Measurements from ENCODE around the gene DDX25.

The DDX25 gene

DNA sequence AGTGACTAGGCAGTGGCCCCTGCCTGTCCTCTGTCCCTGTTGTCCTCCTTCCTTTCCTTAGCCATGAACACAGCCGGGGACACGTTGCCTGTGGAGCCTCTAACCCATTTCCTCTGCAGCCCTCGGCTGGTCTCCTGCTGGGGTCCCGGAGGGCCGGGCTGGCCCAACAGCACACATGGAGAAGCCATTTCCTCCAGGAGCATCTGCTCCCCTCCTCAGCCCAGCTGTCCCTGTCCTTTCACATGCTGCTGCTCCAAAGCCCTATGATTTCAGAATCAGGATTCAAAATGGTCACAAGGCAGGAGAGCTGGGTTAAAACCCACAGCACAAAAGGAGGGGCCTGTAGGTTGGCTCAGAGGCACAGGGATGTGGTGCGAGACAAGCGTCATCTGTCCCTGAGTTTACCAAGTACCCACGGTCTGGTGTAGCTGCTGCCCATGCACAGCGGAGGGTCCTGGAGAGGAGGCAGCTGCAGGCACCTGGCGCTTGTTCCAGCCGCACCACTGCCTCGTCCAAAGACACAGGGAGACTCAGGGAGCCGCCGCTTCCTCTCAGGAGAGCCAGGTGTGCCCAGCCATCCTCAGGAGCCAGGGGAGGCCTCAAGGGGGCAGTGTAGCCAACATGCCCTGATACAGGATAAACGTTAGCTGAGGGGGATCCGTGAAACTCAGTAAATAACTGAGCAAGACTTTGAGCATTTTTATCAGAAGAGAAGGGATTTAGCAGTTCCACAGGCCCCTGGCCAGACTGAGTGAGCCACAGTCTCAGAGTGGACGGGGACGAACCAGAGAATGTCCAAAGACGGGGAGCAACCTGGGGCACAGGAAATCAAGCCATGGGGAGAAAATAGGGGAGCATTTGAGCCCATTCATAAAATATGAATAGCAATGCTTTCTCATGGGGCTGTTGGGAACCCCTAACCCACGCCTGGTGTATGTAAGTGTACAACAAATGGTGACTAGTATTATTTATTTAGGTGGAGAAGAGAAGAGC is 37.6 kb downstream of the DDX25 start:
- H3K4me1 ChIP-seq (ENCODE audit: control extremely low read depth in 1 of 4, control insufficient read depth in 4 of 4, insufficient read depth in 4 of 4, low read length in 3 of 4) = peaks cover 0 to 2% (median 0%) of the 10 kb centered on the region in 4 experiments
- no peak overlapping the region for H3K27ac ChIP-seq (ENCODE audit: insufficient read depth in 1 of 2, low read depth in 1 of 2, low read length in 2 of 2, poor library complexity in 1 of 2, severe bottlenecking in 2 of 2)
- POLR2A ChIA-PET = no interaction called here
- DNase-seq = peak; percentile 14 to 46 (median 27)
- WGBS (ENCODE audit: insufficient coverage) = 35% methylated on average over 19 of the region's 20 CpGs
- H3K4me3 ChIP-seq (ENCODE audit: control insufficient read depth in 1 of 7, extremely low read depth in 1 of 7, insufficient read depth in 4 of 7, low read depth in 2 of 7, low read length in 6 of 7) = no peak overlapping the region
- H3K27me3 ChIP-seq (replicated peaks in 2 of 5; ENCODE audit: control insufficient read depth in 4 of 5, insufficient read depth in 5 of 5, low read length in 4 of 5) = peaks cover 0 to 12% (median 3%) of the 10 kb centered on the region in 5 experiments
- H3K9me3 ChIP-seq (ENCODE audit: control extremely low read depth in 1 of 5, control insufficient read depth in 4 of 5, insufficient read depth in 2 of 5, low read depth in 1 of 5, low read length in 4 of 5) = no peaks in the 10 kb centered on the region
- no peaks in the 10 kb centered on the region for H3K36me3 ChIP-seq (ENCODE audit: control insufficient read depth in 4 of 4, insufficient read depth in 4 of 4, low read length in 3 of 4)
- CTCF ChIA-PET = interaction anchor here (0.6 to 3.9 kb wide), 8 partner anchors 9 to 256 kb away, joined by 3 to 28 read pairs (median 4); no protein-coding TSS in a partner anchor

DNA sequence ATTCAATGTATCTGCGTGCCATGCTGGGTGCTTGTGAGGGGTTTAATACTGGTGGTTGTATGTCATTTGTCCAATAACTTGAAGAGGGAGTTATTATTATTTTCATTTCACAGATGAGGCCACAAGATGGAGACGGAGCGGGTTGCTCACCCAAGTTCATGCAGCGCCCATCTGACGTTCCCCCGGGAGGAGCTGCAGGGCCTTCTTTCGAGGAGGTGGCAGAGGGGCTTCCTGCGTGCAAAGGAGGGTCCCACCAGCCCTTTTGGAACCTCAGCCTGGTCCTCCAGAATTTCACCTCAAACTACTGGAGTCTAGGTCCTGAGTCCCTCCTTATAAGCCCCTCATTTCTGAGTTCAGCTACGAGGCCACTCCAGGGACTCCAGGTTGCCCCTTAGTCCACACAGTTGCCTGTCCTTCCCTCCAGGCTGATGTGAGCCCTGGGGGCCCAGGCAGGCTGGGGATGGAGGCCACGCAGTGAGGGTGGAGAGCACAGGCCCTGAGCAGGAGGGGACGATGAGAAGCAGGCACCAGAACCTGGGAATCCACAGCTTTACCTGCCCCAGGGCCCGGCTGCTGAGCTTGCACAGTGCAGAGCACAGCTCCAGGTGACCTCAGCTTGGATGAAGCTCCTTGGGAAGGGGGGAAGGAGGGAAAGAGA is 38.6 kb downstream of the DDX25 start:
- no peak overlapping the region for H3K4me3 ChIP-seq (ENCODE audit: control insufficient read depth in 1 of 7, extremely low read depth in 1 of 7, insufficient read depth in 4 of 7, low read depth in 2 of 7, low read length in 6 of 7)
- H3K36me3 ChIP-seq (ENCODE audit: control insufficient read depth in 4 of 4, insufficient read depth in 4 of 4, low read length in 3 of 4) = no peaks in the 10 kb centered on the region
- WGBS (ENCODE audit: insufficient coverage) = 81% methylated on average over 8 of the region's 12 CpGs
- peaks cover 0 to 2% (median 0%) of the 10 kb centered on the region in 4 experiments for H3K4me1 ChIP-seq (ENCODE audit: control extremely low read depth in 1 of 4, control insufficient read depth in 4 of 4, insufficient read depth in 4 of 4, low read length in 3 of 4)
- ChIA-PET CTCF (interaction anchor here (0.9 to 3.9 kb wide), 6 partner anchors 8 to 597 kb away, joined by 3 to 28 read pairs (median 3); no protein-coding TSS in a partner anchor), POLR2A (no interaction called here)
- H3K27ac ChIP-seq (ENCODE audit: insufficient read depth in 1 of 2, low read depth in 1 of 2, low read length in 2 of 2, poor library complexity in 1 of 2, severe bottlenecking in 2 of 2) = no peak overlapping the region
- no peaks in the 10 kb centered on the region for H3K9me3 ChIP-seq (ENCODE audit: control extremely low read depth in 1 of 5, control insufficient read depth in 4 of 5, insufficient read depth in 2 of 5, low read depth in 1 of 5, low read length in 4 of 5)
- no peak for DNase-seq
- peaks cover 0 to 12% (median 3%) of the 10 kb centered on the region in 5 experiments for H3K27me3 ChIP-seq (replicated peaks in 2 of 5; ENCODE audit: control insufficient read depth in 4 of 5, insufficient read depth in 5 of 5, low read length in 4 of 5)

DNA sequence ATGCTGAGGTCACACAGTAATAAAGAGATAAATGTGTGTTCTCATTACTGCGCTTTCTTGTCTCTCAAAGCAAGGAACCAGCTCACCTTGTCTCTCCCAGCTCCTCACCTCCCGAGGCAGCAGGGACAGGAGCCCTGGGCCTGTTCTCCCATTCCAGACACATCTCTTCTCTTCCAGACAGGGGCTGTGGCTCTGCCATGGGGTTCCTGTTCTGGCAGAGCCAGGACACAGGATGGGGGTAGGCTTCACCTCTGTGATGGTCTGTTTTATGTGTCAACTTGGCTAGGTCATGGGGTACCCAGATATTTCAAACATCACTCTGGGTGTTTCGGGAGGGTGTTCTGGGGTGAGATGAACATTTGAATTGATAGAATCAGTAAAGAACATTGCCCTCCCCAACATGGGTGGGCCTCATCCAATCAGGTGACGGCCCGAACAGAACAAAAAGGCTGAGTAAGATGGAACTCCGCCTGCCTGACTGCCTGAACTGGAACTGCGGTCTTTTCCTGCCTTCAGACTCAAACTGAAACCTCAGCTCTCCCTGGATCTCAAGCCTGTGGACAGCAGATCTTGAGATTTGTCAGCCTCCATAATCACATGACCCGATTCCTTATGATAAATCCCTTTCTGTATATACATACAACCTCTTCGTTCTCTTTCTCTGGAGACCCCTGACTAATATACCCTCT is 39.5 kb downstream of the DDX25 start:
- ChIA-PET CTCF (interaction anchor here (0.7 to 3.9 kb wide), 5 partner anchors 21 to 598 kb away, joined by 3 to 28 read pairs (median 3); no protein-coding TSS in a partner anchor), POLR2A (no interaction called here)
- H3K27me3 ChIP-seq (replicated peaks in 2 of 5; ENCODE audit: control insufficient read depth in 4 of 5, insufficient read depth in 5 of 5, low read length in 4 of 5) = peaks cover 0 to 12% (median 3%) of the 10 kb centered on the region in 5 experiments
- H3K36me3 ChIP-seq (ENCODE audit: control insufficient read depth in 4 of 4, insufficient read depth in 4 of 4, low read length in 3 of 4) = no peaks in the 10 kb centered on the region
- no peak overlapping the region for H3K27ac ChIP-seq (ENCODE audit: insufficient read depth in 1 of 2, low read depth in 1 of 2, low read length in 2 of 2, poor library complexity in 1 of 2, severe bottlenecking in 2 of 2)
- H3K4me3 ChIP-seq (ENCODE audit: control insufficient read depth in 1 of 7, extremely low read depth in 1 of 7, insufficient read depth in 4 of 7, low read depth in 2 of 7, low read length in 6 of 7) = no peak overlapping the region
- H3K9me3 ChIP-seq (ENCODE audit: control extremely low read depth in 1 of 5, control insufficient read depth in 4 of 5, insufficient read depth in 2 of 5, low read depth in 1 of 5, low read length in 4 of 5) = no peaks in the 10 kb centered on the region
- DNase-seq = no peak
- WGBS (ENCODE audit: insufficient coverage) = 88% methylated on average over 7 of the region's 9 CpGs
- no peaks in the 10 kb centered on the region for H3K4me1 ChIP-seq (ENCODE audit: control extremely low read depth in 1 of 4, control insufficient read depth in 4 of 4, insufficient read depth in 4 of 4, low read length in 3 of 4)

DNA sequence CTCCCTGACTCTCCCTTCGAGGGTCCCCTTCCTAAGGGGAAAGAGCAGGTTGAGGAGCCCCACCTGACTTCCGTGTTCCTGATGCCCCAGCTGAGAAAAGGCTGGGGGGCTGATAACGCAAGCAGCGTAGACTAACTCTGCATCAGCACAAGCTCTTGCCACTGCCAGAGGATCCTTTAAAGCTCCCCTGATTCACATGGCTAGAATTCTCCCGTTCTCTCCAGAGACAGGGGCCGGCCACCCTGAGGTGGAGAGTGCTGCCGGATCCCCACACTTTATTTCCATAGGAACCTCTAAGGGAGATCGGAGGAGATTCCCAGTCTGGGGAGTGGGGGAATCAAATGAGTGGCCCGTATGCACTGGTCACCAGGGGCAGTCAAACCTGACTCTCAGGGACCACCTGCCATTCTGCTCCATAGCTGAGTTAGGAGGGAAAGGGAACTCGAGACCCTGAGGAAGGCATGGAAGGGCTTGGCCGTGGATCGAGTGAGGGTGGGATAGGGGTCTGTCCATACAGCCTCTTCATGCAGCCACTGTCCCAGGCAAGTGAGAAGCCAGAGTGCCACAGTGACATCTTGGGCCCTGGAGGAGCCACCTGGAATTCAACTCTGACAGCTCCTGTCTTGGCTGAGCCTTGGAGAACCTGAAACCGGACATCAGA is 40.2 kb downstream of the DDX25 start:
- POLR2A ChIA-PET = no interaction called here
- Histone ChIP-seq H3K9me3 (ENCODE audit: control extremely low read depth in 1 of 5, control insufficient read depth in 4 of 5, insufficient read depth in 2 of 5, low read depth in 1 of 5, low read length in 4 of 5) (no peaks in the 10 kb centered on the region), H3K4me3 (ENCODE audit: control insufficient read depth in 1 of 7, extremely low read depth in 1 of 7, insufficient read depth in 4 of 7, low read depth in 2 of 7, low read length in 6 of 7) (no peak overlapping the region), H3K27me3 (replicated peaks in 2 of 5; ENCODE audit: control insufficient read depth in 4 of 5, insufficient read depth in 5 of 5, low read length in 4 of 5) (peaks cover 0 to 12% (median 3%) of the 10 kb centered on the region in 5 experiments), H3K27ac (ENCODE audit: insufficient read depth in 1 of 2, low read depth in 1 of 2, low read length in 2 of 2, poor library complexity in 1 of 2, severe bottlenecking in 2 of 2) (no peak overlapping the region), H3K36me3 (ENCODE audit: control insufficient read depth in 4 of 4, insufficient read depth in 4 of 4, low read length in 3 of 4) (no peaks in the 10 kb centered on the region), H3K4me1 (ENCODE audit: control extremely low read depth in 1 of 4, control insufficient read depth in 4 of 4, insufficient read depth in 4 of 4, low read length in 3 of 4) (no peaks in the 10 kb centered on the region)
- CTCF ChIA-PET = interaction anchor here (0.8 to 3.9 kb wide), 3 partner anchors 20 to 249 kb away, joined by 3 to 28 read pairs (median 3); no protein-coding TSS in a partner anchor
- 78% methylated on average over 11 of the region's 13 CpGs for WGBS (ENCODE audit: insufficient coverage)
- no peak for DNase-seq

DNA sequence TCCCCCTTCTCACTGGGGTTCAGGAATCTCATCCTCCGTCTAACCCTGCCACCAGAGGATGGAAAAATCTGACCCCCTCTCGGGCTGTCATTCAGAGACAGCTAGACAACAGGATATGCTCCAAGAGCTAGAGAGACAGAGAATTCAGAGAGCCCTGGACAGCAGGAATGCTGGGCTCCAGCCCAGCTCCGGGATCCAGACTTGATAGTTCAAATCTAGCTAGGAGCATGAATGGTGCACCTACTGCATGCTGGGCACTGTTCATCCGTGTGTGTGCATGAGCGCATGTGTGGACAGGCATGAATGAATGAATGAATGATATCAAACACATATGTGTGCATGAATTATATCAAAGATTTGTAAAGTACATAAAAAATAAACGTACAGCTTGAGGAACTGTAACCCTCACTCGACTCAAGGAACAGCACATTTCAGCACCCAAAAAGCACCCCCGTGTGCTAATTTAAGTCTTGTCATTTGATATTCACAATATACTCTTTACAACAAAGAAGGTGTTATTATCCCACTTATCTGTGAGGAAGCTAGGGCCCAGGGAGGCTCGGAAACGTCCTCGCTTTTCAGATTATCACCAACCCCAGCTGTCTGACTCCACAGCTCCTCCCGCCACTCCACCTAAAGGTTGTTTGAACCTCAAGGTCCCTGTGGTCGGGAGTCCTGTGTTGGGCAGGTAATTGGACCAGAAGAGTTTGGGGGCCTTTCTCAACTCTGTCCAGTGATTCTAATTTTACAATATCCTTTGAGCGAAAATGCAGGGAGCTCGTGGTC is 40.9 kb downstream of the DDX25 start:
- H3K27me3 ChIP-seq (replicated peaks in 2 of 5; ENCODE audit: control insufficient read depth in 4 of 5, insufficient read depth in 5 of 5, low read length in 4 of 5) = peaks cover 0 to 15% (median 3%) of the 10 kb centered on the region in 5 experiments
- no peak overlapping the region for H3K27ac ChIP-seq (ENCODE audit: insufficient read depth in 1 of 2, low read depth in 1 of 2, low read length in 2 of 2, poor library complexity in 1 of 2, severe bottlenecking in 2 of 2)
- no peak for DNase-seq
- no peaks in the 10 kb centered on the region for H3K4me1 ChIP-seq (ENCODE audit: control extremely low read depth in 1 of 4, control insufficient read depth in 4 of 4, insufficient read depth in 4 of 4, low read length in 3 of 4)
- no peaks in the 10 kb centered on the region for H3K36me3 ChIP-seq (ENCODE audit: control insufficient read depth in 4 of 4, insufficient read depth in 4 of 4, low read length in 3 of 4)
- POLR2A ChIA-PET = no interaction called here
- 96% methylated on average over 7 of the region's 15 CpGs for WGBS (ENCODE audit: insufficient coverage)
- CTCF ChIA-PET = interaction anchor here (0.8 to 1.2 kb wide), 2 partner anchors 21 to 23 kb away, joined by 3 read pairs; no protein-coding TSS in a partner anchor
- H3K4me3 ChIP-seq (ENCODE audit: control insufficient read depth in 1 of 7, extremely low read depth in 1 of 7, insufficient read depth in 4 of 7, low read depth in 2 of 7, low read length in 6 of 7) = no peak overlapping the region
- H3K9me3 ChIP-seq (ENCODE audit: control extremely low read depth in 1 of 5, control insufficient read depth in 4 of 5, insufficient read depth in 2 of 5, low read depth in 1 of 5, low read length in 4 of 5) = no peaks in the 10 kb centered on the region
